ENCODE results near the gene CNOT4. TPM values are rescaled to one million over a fixed set of nuclear protein-coding genes. Genes with fewer than 3 reads are reported as not detected.

Gene CNOT4
- total and polyA plus RNA-seq, 10 of the 15 experiments (the other 5 are each of a cell fraction or from before 2014, with no cell fraction given): 9.4 to 29.6 (median 16.6) TPM

DNA sequence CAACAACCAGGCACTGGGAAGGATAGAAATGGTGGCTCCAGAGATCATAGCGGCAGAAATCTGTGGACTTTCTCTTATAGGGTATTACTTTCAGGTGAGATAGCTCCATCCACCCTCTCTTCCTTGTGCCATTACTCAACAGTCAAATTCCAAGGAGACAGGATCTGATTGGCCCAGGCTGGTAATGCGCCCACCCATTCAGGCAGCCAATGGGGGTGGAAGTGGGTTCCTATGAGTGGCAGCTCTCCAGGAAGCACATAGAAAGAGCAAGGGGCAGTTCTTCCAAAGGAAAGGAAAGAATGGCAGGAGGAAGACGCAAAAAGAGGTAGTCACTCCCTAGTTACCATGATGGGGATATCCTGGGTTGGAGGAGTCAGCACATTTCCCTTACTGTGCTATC, 181.8 kb downstream of the CNOT4 start:
- H3K9ac ChIP-seq (ENCODE audit: control insufficient read depth, insufficient read depth, low read length): no peak overlapping the region
- CTCF ChIA-PET: no interaction called here
- H3K27ac ChIP-seq (ENCODE audit: control insufficient read depth, insufficient read depth): no peak overlapping the region
- no peaks in the 10 kb centered on the region for H4K20me1 ChIP-seq (ENCODE audit: control insufficient read depth, insufficient read depth)
- H3K9me3 ChIP-seq (replicated peaks; ENCODE audit: control insufficient read depth, insufficient read depth, low read length): no peaks in the 10 kb centered on the region; the same call in 2 of the 3 replicates
- no peak for FAIRE-seq
- no TSS peak for BruUV-seq (replicated peaks)
- in situ Hi-C loops (cut with MboI) (no loop called here), intact Hi-C loops (cut with micrococcal nuclease; ENCODE audit: unreplicated experiment) (no loop called here)
- RAD21 ChIA-PET (ENCODE audit: unreplicated experiment): no interaction called here
- DNase-seq (ENCODE audit: low read depth, low spot score): no peak
- SMC1A ChIA-PET (ENCODE audit: uncharacterized antibody, unreplicated experiment): no interaction called here
- H3K27me3 ChIP-seq (replicated peaks in 1 of 2; ENCODE audit: control insufficient read depth in 2 of 2, insufficient read depth in 2 of 2, low read length in 1 of 2): no peaks in the 10 kb centered on the region; a peak in 1 of 4 replicates
- POLR2A ChIA-PET: no interaction called here
- ATAC-seq: no peak
- H2AFZ ChIP-seq (ENCODE audit: control insufficient read depth, low read depth, low read length): no peak overlapping the region
- TF ChIP-seq NR2C1 (IDR thresholded peaks at IDR 0.05) (no peak), PML (IDR thresholded peaks at IDR 0.05; ENCODE audit: low read length) (no peak), PAX8 (IDR thresholded peaks at IDR 0.05) (no peak), FOXM1 (IDR thresholded peaks at IDR 0.05; ENCODE audit: low read depth, low read length) (no peak), KLF5 (IDR thresholded peaks at IDR 0.05; ENCODE audit: partially characterized antibody) (no peak), SMARCA5 (IDR thresholded peaks at IDR 0.05) (no peak), SUPT20H (IDR thresholded peaks at IDR 0.05; ENCODE audit: borderline replicate concordance, control insufficient read depth, low read depth, low read length) (no peak), WRNIP1 (IDR thresholded peaks at IDR 0.05; ENCODE audit: borderline replicate concordance, low read depth, low read length) (no peak), SUZ12 (IDR thresholded peaks at IDR 0.05; ENCODE audit: unreplicated experiment) (no peak)
- TF ChIP-seq, protein P1, sequence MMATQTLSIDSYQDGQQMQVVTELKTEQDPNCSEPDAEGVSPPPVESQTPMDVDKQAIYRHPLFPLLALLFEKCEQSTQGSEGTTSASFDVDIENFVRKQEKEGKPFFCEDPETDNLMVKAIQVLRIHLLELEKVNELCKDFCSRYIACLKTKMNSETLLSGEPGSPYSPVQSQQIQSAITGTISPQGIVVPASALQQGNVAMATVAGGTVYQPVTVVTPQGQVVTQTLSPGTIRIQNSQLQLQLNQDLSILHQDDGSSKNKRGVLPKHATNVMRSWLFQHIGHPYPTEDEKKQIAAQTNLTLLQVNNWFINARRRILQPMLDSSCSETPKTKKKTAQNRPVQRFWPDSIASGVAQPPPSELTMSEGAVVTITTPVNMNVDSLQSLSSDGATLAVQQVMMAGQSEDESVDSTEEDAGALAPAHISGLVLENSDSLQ (IDR thresholded peaks at IDR 0.05): no peak
- TF ChIP-seq, protein P2, sequence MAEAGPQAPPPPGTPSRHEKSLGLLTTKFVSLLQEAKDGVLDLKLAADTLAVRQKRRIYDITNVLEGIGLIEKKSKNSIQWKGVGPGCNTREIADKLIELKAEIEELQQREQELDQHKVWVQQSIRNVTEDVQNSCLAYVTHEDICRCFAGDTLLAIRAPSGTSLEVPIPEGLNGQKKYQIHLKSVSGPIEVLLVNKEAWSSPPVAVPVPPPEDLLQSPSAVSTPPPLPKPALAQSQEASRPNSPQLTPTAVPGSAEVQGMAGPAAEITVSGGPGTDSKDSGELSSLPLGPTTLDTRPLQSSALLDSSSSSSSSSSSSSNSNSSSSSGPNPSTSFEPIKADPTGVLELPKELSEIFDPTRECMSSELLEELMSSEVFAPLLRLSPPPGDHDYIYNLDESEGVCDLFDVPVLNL (IDR thresholded peaks at IDR 0.05; ENCODE audit: low read depth, low read length): no peak
- TF ChIP-seq, protein P3, sequence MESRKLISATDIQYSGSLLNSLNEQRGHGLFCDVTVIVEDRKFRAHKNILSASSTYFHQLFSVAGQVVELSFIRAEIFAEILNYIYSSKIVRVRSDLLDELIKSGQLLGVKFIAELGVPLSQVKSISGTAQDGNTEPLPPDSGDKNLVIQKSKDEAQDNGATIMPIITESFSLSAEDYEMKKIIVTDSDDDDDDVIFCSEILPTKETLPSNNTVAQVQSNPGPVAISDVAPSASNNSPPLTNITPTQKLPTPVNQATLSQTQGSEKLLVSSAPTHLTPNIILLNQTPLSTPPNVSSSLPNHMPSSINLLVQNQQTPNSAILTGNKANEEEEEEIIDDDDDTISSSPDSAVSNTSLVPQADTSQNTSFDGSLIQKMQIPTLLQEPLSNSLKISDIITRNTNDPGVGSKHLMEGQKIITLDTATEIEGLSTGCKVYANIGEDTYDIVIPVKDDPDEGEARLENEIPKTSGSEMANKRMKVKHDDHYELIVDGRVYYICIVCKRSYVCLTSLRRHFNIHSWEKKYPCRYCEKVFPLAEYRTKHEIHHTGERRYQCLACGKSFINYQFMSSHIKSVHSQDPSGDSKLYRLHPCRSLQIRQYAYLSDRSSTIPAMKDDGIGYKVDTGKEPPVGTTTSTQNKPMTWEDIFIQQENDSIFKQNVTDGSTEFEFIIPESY (IDR thresholded peaks at IDR 0.05): no peak
- TF ChIP-seq, protein P4, sequence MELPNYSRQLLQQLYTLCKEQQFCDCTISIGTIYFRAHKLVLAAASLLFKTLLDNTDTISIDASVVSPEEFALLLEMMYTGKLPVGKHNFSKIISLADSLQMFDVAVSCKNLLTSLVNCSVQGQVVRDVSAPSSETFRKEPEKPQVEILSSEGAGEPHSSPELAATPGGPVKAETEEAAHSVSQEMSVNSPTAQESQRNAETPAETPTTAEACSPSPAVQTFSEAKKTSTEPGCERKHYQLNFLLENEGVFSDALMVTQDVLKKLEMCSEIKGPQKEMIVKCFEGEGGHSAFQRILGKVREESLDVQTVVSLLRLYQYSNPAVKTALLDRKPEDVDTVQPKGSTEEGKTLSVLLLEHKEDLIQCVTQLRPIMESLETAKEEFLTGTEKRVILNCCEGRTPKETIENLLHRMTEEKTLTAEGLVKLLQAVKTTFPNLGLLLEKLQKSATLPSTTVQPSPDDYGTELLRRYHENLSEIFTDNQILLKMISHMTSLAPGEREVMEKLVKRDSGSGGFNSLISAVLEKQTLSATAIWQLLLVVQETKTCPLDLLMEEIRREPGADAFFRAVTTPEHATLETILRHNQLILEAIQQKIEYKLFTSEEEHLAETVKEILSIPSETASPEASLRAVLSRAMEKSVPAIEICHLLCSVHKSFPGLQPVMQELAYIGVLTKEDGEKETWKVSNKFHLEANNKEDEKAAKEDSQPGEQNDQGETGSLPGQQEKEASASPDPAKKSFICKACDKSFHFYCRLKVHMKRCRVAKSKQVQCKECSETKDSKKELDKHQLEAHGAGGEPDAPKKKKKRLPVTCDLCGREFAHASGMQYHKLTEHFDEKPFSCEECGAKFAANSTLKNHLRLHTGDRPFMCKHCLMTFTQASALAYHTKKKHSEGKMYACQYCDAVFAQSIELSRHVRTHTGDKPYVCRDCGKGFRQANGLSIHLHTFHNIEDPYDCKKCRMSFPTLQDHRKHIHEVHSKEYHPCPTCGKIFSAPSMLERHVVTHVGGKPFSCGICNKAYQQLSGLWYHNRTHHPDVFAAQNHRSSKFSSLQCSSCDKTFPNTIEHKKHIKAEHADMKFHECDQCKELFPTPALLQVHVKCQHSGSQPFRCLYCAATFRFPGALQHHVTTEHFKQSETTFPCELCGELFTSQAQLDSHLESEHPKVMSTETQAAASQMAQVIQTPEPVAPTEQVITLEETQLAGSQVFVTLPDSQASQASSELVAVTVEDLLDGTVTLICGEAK (IDR thresholded peaks at IDR 0.05; ENCODE audit: borderline replicate concordance): no peak
- TF ChIP-seq, protein P5, sequence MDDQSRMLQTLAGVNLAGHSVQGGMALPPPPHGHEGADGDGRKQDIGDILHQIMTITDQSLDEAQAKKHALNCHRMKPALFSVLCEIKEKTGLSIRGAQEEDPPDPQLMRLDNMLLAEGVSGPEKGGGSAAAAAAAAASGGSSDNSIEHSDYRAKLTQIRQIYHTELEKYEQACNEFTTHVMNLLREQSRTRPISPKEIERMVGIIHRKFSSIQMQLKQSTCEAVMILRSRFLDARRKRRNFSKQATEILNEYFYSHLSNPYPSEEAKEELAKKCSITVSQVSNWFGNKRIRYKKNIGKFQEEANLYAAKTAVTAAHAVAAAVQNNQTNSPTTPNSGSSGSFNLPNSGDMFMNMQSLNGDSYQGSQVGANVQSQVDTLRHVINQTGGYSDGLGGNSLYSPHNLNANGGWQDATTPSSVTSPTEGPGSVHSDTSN (IDR thresholded peaks at IDR 0.05; ENCODE audit: insufficient replicate concordance, low read depth, low read length): no peak
- 61% methylated on average over 3 of the region's 3 CpGs for WGBS (ENCODE audit: insufficient coverage, insufficient replicate concordance, low lambda C conversion rate, missing lambda C conversion rate)
- no peaks in the 10 kb centered on the region for H3K36me3 ChIP-seq (ENCODE audit: control insufficient read depth in 2 of 2, insufficient read depth in 2 of 2, low read length in 1 of 2)
- H3K79me2 ChIP-seq (ENCODE audit: control insufficient read depth, insufficient read depth, low read length): no peaks in the 10 kb centered on the region
- no peak overlapping the region for H3K4me2 ChIP-seq (ENCODE audit: control insufficient read depth, insufficient read depth)
- no peak overlapping the region for H3K4me3 ChIP-seq
- H3K4me1 ChIP-seq (ENCODE audit: control insufficient read depth, insufficient read depth, low read length): no peaks in the 10 kb centered on the region

Data from GM12878 (cell line).